Astrocyte (in vitro differentiated cells and primary cell): ENCODE measurements around the gene PRSS50. TPM values are rescaled to one million over a fixed set of nuclear protein-coding genes. Genes with fewer than 3 reads are reported as not detected.
A peak's percentile ranks its signal among the peaks of the same experiment; 100 is the strongest.

Source experiments
- DNase-seq: peaks from one replicate; pipeline ENCODE4 v3.0.0-alpha.2; 2010; ENCODE audit warnings: low read depth
- FAIRE-seq: peaks from 2 replicates; lab custom pipeline; 2011; peaks lifted over from hg19 to GRCh38; lab: Jason Lieb, UNC
- H2AFZ ChIP-seq: 2 replicates; pipeline ENCODE4 v1.6.0; 2012; ENCODE audit warnings: low read depth, low read length, inconsistent platforms
- H3K27ac ChIP-seq: 2 replicates; pipeline ENCODE4 v1.5.1; 2011; ENCODE audit warnings: low read depth, low read length, inconsistent platforms
- H3K27me3 ChIP-seq: 2 replicates; pipeline ENCODE4 v1.6.0; 2011; ENCODE audit warnings: low read length, inconsistent platforms; ENCODE audit not compliant: insufficient read depth
- H3K36me3 ChIP-seq: 2 replicates; pipeline ENCODE4 v1.5.1; 2011; ENCODE audit warnings: low read length, inconsistent platforms; ENCODE audit not compliant: insufficient read depth
- H3K4me1 ChIP-seq: 2 replicates; pipeline ENCODE4 v1.5.1; 2011; ENCODE audit warnings: low read length, inconsistent platforms; ENCODE audit not compliant: insufficient read depth
- H3K4me2 ChIP-seq: 2 replicates; pipeline ENCODE4 v1.6.0; 2012; ENCODE audit warnings: low read length, inconsistent platforms
- H3K4me3 ChIP-seq: 2 replicates; pipeline ENCODE4 v1.5.1; 2011; ENCODE audit warnings: low read depth, mild to moderate bottlenecking, low read length, inconsistent platforms; ENCODE audit not compliant: insufficient read depth
- H3K79me2 ChIP-seq: 2 replicates; pipeline ENCODE4 v1.6.0; 2012; ENCODE audit warnings: mild to moderate bottlenecking, low read length, inconsistent platforms; ENCODE audit not compliant: insufficient read depth
- H3K9ac ChIP-seq: 2 replicates; pipeline ENCODE4 v1.6.0; 2012; ENCODE audit warnings: mild to moderate bottlenecking, low read length, inconsistent platforms
- H3K9me3 ChIP-seq: 2 replicates; pipeline ENCODE4 v1.5.1; 2012; ENCODE audit warnings: low read depth, mild to moderate bottlenecking, low read length, inconsistent platforms; ENCODE audit not compliant: insufficient read depth
- H4K20me1 ChIP-seq: 2 replicates; pipeline ENCODE4 v1.6.0; 2012; ENCODE audit warnings: low read length, inconsistent platforms; ENCODE audit not compliant: insufficient read depth
- H3K27ac Mint-ChIP-seq: one replicate; pipeline ENCODE4 v1.8.0; 2021; ENCODE audit warnings: mild to moderate bottlenecking, mixed read lengths; ENCODE audit not compliant: unreplicated experiment
- H3K27me3 Mint-ChIP-seq: one replicate; pipeline ENCODE4 v1.8.0; 2021; ENCODE audit warnings: low read depth, mixed read lengths; ENCODE audit not compliant: unreplicated experiment
- H3K36me3 Mint-ChIP-seq: one replicate; pipeline ENCODE4 v1.8.0; 2021; ENCODE audit warnings: low read depth, mixed read lengths; ENCODE audit not compliant: unreplicated experiment
- H3K4me1 Mint-ChIP-seq: one replicate; pipeline ENCODE4 v1.8.0; 2021; ENCODE audit warnings: low read depth, mixed read lengths; ENCODE audit not compliant: unreplicated experiment
- H3K4me3 Mint-ChIP-seq: one replicate; pipeline ENCODE4 v1.8.0; 2021; ENCODE audit warnings: mild to moderate bottlenecking, moderate library complexity, mixed read lengths; ENCODE audit not compliant: unreplicated experiment
- H3K9me3 Mint-ChIP-seq: one replicate; pipeline ENCODE4 v1.8.0; 2021; ENCODE audit warnings: mild to moderate bottlenecking, mixed read lengths; ENCODE audit not compliant: unreplicated experiment
- CTCF ChIP-seq: IDR thresholded peaks from 2 replicates; pipeline ENCODE4 v1.5.1; 2011; ENCODE audit warnings: low read depth, mild to moderate bottlenecking, inconsistent platforms, low read length, moderate library complexity; ENCODE audit not compliant: insufficient read depth
- EZH2 ChIP-seq: IDR thresholded peaks from 2 replicates; pipeline ENCODE4 v1.6.1; 2012; ENCODE audit warnings: mild to moderate bottlenecking, low read length, inconsistent platforms; ENCODE audit not compliant: insufficient read depth
- total RNA-seq: library from RNA; stranded (reverse); gene quantifications from 2 replicates; pipeline ENCODE4 v1.2.1, GENCODE V29; 2021

The PRSS50 gene
- total RNA-seq, 1 donor from 2014 or later: not detected

- DNase-seq: no peak
- H3K27ac ChIP-seq: no peak overlapping the region
- no peak for FAIRE-seq
Observed at GRCh38 chr3:46664188-46664970, 53.3 kb downstream of the PRSS50 start.

GRCh38 chr3:46663591-46664135, 54.0 kb downstream of the PRSS50 start:
- Mint-ChIP-seq H3K9me3 (peaks cover 3% of the 10 kb centered on the region), H3K27me3 (peaks cover 49% of the 10 kb centered on the region), H3K36me3 (no peaks in the 10 kb centered on the region), H3K4me1 (peaks cover 25% of the 10 kb centered on the region), H3K27ac (no peak overlapping the region), H3K4me3 (no peak overlapping the region)
- Histone ChIP-seq H3K27ac (no peak overlapping the region), H3K9me3 (no peaks in the 10 kb centered on the region), H3K4me2 (peak overlapping the region; percentile 48), H3K9ac (no peak overlapping the region), H3K27me3 (no peaks in the 10 kb centered on the region), H3K4me1 (peaks cover 10% of the 10 kb centered on the region), H3K79me2 (no peaks in the 10 kb centered on the region), H4K20me1 (no peaks in the 10 kb centered on the region), H3K4me3 (no peak overlapping the region), H2AFZ (no peak overlapping the region), H3K36me3 (no peaks in the 10 kb centered on the region)
- DNase-seq (peak; percentile 14), FAIRE-seq (no peak)
- TF ChIP-seq EZH2 (no peak), CTCF (no peak)

More at GRCh38 chr3:46664188-46664970, 53.3 kb downstream of the PRSS50 start:
- H3K79me2 ChIP-seq: no peaks in the 10 kb centered on the region
- peaks cover 49% of the 10 kb centered on the region for H3K27me3 Mint-ChIP-seq
- no peak for TF ChIP-seq EZH2
- no peak for TF ChIP-seq CTCF
- no peak overlapping the region for H3K4me3 Mint-ChIP-seq
- H2AFZ ChIP-seq: no peak overlapping the region
- H3K4me1 Mint-ChIP-seq: peaks cover 25% of the 10 kb centered on the region
- no peaks in the 10 kb centered on the region for H3K36me3 ChIP-seq
- H3K9ac ChIP-seq: no peak overlapping the region
- no peaks in the 10 kb centered on the region for H3K36me3 Mint-ChIP-seq
- H3K4me3 ChIP-seq: no peak overlapping the region
- no peaks in the 10 kb centered on the region for H4K20me1 ChIP-seq
- no peaks in the 10 kb centered on the region for H3K27me3 ChIP-seq
- H3K27ac Mint-ChIP-seq: no peak overlapping the region
- no peak overlapping the region for H3K4me2 ChIP-seq
- peaks cover 10% of the 10 kb centered on the region for H3K4me1 ChIP-seq
- H3K9me3 ChIP-seq: no peaks in the 10 kb centered on the region
- peaks cover 3% of the 10 kb centered on the region for H3K9me3 Mint-ChIP-seq
